Left cardiac atrium (tissue), 4 donors: Measurements from ENCODE around the gene TUBB1. TPM values are rescaled to one million over a fixed set of nuclear protein-coding genes. Genes with fewer than 3 reads are reported as not detected.
A peak's percentile ranks its signal among the peaks of the same experiment; 100 is the strongest.
"Not testable (repeated sequence)": the region's sequence is repeated elsewhere in the genome, so short reads cannot be mapped to it uniquely, and the experiment has no call there.

Experiments used
- ATAC-seq, 2 donors: fragments of 200-7000 bp; cut with Tn5 transposase; one replicate each; pipeline ENCODE4 v1.9.1; 2020; ENCODE audit warnings: mild to moderate bottlenecking in 2 of 2, moderate library complexity in 2 of 2
- DNase-seq: peaks from one replicate; pipeline ENCODE4 v3.0.0-alpha.2; 2020
- intact Hi-C, 2 donors: fragments of 100-400 bp; cut with DNase I; formaldehyde crosslinking; loops; one replicate each; pipeline versions ENCODE4 v1.14.1 to v1.15.1; 2022 to 2023
- long read RNA-seq: library from polyadenylated mRNA; unstranded; transcript quantifications from one replicate; pipeline ENCODE4 v2.0.0, GENCODE V29; 2021
- total RNA-seq, 2 donors: library from RNA; stranded (reverse); fragmentation: NEBNext Ultra II Directional; extraction: Animal tissue kit (Norgen Biotek cat#: 25700); gene quantifications; one replicate each; pipeline ENCODE4 v1.2.1, GENCODE V29; 2021
- donor health status: DM: no; HTN: yes; CAD: no.
- donor health status: DM: no; HTN: yes; CAD: no; lungs with severe emphysema.
- donor health status: DM: yes; HTN: yes; CAD: no.
- donor health status: Dilated cardiomyopathy.

TUBB1 gene
- total RNA-seq = under 1 TPM; 0.15 to 0.37 TPM
- long read RNA-seq, partial matches to known transcripts = 0 of 1 reads
- long read RNA-seq, other reads (novel, unspliced or antisense) = 1 of 1 reads

- ATAC-seq (no peak), DNase-seq (no peak)
- intact Hi-C loops = no loop called here
Measured at GRCh38 chr20:59019217-59019616, at the start of gene TUBB1. Gene TUBB1 (plus strand): TSS chr20:59019429. CDS start chr20:59019523, 94 bp downstream.

DNA sequence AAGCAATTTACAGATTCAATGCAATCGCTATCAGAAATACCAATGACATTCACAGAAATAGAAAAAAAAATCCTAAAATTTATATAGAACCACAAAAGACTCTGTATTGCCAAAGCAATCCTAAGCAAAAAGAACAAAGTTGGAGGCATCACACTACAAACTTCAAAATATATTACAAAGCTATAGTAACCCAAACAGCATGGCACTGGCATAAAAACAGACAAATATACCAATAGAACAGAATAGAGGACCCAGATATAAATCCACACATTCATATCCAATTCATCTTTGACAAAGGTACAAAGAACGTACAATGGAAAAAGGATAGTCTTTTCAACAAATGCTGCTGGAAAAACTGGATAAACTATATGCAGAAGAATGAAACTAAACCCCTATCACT, 49.8 kb upstream of the TUBB1 start:
- no peak for DNase-seq
- intact Hi-C loops = no loop called here
- no peak for ATAC-seq

GRCh38 chr20:58970146-58970545, 49.1 kb upstream of the TUBB1 start:
- intact Hi-C loops = no loop called here
- ATAC-seq = no peak

DNA sequence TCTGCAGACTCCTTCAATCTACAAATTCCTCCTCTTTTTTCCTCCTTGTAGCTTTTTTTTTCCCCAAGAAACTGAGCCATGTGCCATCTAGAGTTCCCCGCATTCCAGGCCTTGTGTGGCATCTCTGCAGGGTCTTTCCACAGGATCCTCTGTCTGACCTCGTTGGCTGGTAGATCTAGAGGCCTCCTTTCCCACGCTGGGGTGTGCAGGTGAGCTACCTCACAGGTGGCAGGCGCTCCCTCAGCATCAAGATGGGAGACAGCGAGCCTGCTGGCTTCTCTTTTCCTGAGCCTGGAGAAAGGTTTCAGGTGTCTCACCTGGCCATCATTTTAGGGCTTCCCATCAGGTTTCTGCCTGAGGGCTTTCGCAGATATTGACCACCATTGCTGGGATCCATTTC, 47.8 kb upstream of the TUBB1 start:
- intact Hi-C loops = no loop called here
- no peak for ATAC-seq
- DNase-seq = no peak

More at GRCh38 chr20:58970146-58970545, 49.1 kb upstream of the TUBB1 start:
- DNase-seq = no peak

DNA sequence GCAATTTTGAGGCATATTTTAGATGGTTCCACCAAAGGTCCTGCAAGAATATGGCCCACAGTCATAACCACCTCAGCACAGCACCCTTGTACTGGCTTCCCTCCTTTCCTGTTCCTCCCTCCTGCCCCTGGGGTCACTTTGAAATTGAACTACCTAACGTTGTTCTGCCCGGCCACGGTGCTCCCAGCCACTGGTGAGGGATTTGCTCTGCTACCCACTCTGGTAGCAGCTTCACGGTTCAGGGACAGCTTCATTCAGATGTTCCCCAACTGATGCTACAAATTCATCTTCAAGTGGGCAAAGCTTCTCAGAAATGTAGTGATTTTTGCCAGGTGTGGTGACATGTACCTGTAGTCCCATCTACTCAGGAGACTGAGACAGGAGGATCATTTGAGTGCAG, 46.0 kb upstream of the TUBB1 start:
- no peak for ATAC-seq
- intact Hi-C loops = no loop called here
- DNase-seq = no peak

GRCh38 chr20:58973866-58974265, 45.4 kb upstream of the TUBB1 start:
- intact Hi-C loops = no loop called here
- DNase-seq (no peak), ATAC-seq (no peak)

DNA sequence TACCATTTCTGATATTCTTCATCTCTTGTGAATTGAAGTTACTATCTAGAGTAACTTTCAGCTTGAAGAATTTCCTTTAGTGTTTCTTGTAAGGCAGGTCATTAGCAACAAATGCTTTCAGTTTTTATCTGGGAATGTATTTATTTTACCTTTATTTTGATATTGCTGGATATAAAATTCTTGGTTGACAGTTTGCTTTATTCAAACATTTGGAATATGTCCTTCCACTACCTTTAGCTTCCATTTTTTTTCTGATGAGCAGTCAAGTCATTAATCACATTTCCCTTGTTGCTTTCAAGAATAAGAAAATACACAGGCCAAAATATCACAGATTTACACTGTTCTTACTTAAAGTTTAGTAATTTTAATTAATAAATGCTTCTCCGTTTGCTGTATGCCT, 43.9 kb upstream of the TUBB1 start:
- ATAC-seq = no peak
- intact Hi-C loops = no loop called here
- DNase-seq = no peak

- intact Hi-C loops = no loop called here
- ATAC-seq (no peak), DNase-seq (no peak)
Measured at GRCh38 chr20:58976061-58976730, 43.0 kb upstream of the TUBB1 start.

DNA sequence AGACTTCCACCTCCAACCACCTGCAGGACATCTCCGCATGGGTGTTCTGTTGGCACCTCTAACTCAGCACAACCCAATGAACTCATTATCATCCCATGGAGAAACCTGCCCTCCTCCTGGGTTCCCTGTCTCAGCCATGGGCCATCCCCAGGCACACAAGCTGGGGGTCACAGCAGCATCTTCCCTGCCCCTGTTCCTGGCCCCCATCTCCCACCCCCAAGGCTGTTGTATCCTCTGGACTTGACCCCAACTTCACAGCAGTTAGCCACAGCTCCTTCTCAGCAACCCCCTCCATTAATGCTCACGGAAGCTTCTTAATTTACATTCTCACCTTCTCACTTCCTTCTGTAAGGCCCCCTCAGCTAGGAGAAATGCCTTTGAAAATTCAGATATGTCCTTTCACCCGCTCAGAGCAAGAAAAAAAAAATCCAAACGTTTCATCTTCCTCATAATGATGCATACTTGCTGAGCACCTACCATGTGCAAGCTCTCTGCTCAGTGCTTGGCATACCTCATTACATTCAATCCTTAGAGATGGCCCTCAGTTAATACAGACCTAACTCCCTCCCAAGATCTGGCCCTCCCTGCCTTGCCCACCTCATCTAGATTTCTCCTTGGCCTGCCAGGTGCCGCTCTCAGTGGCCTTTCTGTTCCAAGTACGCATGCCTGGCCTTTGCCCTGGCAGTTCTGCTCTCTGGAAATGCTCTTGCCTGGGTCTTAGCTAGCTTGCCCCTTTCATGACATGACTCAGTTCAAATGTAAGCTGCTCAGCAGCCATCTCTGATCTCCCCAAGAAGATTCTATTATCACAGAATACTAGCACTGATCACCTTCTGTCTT, 40.7 kb upstream of the TUBB1 start:
- DNase-seq = no peak
- ATAC-seq = no peak
- intact Hi-C loops = no loop called here

DNA sequence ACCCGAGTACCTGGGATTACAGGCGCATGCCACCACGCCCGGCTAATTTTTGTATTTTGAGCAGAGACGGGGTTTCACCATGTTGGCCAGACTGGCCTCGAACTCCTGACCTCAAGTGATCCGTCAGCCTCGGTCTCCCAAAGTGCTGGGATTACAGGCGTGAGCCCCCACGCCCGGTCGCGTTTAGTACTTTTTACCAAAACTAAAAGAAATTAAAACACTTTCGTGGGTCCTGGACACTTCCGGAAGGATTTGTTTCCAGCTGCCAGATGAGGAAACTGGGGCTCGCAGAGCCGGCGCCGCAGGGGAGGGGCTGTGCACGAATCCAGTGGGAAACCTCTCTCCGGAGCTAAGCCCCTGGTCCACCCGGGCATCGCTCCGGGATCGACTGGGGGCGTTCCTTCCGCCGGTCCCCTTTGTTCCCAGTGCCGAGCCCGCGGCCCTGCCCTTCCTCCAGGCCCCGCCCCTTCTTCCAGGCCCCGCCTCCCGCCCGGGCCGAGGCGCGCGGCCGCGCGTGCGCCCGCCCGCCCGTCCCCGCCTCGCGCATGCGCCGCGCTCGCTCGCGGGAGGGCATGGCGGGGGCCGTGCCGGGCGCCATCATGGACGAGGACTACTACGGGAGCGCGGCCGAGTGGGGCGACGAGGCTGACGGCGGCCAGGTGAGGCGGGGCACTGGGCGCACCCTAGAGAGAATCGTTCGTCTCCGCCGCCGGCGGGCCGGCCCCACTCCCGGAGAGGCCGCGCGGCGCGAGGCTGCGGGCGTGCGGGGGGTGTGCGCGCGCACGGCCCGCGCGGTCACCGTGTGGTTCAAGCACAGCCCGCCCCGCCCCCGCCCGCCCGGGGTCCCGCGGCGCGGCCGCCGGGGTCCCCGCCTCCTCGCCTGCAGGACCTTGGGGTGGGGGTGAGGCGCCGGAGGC, 38.3 kb upstream of the TUBB1 start, which contains the start of gene NELFCD:
Gene NELFCD, plus strand, starts transcription at position 546 of the 917 bp plus-strand sequence. Its CDS starts 54 bp downstream, at position 600.
- intact Hi-C loops = loop anchor here in 1 of 2 donors (10.0 kb wide), 1 partner anchor 86 kb away; no protein-coding TSS in a partner anchor
- DNase-seq (peak; percentile 86), ATAC-seq (peak; percentile 93 to 96)

DNA sequence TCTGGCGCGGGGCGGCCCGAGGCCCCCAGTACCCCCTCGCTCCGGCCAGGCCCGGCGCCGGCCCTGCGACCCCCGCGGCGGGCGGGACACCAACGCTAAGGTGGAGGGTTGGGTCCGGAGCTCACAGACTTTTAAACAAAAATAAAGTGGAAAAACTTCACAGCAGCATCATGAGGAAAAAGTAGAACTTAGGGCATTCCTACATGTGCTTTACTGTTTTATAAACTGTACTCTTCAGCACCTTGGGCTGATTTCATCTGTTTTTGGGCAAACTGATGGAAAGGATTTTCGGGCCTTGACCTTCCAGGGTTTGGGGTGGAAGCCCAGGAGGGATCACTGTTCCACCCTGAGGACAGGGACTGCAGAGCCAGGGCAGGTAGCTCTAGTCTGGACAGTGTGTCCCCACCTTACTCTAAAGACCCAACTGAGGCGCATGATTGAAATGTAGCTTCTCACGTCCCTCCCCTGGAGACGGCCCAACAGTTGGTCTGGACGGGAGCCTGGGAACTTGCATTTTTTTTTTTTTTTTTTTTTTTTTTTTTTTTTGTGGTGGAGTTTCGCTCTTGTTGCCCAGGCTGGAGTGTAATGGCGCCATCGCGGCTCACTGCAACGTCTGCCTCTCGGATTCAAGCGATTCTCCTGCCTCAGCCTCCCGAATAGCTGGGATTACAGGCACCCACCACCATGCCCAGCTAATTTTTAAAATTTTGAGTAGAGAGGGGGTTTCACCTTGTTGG, 37.4 kb upstream of the TUBB1 start:
- intact Hi-C loops = loop anchor here in 1 of 2 donors (10.0 kb wide), 1 partner anchor 87 kb away; no protein-coding TSS in a partner anchor
- ATAC-seq = peak in 1 of 2 donors; percentile 20
- DNase-seq = no peak

DNA sequence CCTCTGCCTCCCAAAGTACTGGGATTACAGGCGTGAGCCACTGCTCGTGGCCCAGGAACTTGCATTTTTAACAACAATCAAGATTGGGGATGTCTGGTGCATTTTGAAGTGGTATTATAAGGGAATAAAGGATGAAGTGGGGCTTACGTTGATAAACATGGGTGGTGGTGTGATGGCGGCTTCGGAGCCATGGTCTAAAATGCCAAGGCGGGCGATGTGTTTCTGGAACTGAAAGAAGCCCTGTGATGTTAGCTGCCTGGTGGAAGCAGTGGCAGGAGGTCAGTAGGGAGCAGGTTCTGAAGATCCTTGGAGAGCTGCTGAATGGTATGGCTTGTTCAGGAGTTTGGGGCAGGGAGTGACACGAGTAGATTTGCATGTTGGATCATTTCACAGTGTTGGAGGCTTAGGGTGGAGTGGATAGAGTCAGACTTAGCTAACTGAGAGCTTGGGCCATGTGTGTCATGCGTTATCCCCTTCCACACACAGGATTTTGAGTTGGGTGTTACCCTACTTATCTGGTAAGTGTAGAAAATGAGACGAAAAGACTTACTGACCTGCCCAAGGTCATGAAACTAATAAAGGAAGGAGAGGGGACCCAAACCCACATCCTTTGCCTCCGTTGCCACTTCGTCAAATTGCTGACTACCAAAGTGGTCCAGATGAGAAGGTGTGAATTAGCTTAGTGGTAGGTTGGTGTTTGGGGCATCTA, 36.7 kb upstream of the TUBB1 start:
- DNase-seq (no peak), ATAC-seq (no peak)
- intact Hi-C loops = loop anchor here in 1 of 2 donors (10.0 kb wide), 1 partner anchor 88 kb away; no protein-coding TSS in a partner anchor

- ATAC-seq, DNase-seq: not testable (repeated sequence)
- intact Hi-C loops = loop anchor here in 1 of 2 donors (10.0 kb wide), 1 partner anchor 88 kb away; no protein-coding TSS in a partner anchor
Measured at GRCh38 chr20:58983115-58983468, 36.1 kb upstream of the TUBB1 start.

DNA sequence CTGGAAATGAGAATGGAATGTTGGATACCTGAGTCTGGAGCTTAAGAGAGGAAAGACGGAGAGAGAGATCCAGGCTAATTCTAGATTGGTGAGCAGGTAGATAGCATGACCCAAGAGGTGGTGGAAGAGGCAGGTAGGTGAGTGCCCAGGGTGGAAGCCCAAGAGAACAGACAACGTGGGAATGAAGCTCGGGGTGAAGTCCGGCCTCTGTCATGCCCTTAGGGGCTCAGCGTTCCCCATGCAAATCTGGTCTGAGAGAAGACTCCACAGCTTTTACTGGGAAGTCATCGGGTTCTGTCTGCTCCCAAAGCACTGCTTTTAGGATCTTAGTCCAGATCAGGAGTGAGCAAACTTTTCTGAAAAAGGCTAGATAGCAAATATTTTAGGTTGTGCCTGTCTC, 34.5 kb upstream of the TUBB1 start:
- ATAC-seq (no peak), DNase-seq (no peak)
- intact Hi-C loops = loop anchor here (5.0 to 10.0 kb wide), 2 partner anchors 87 to 90 kb away; no protein-coding TSS in a partner anchor

GRCh38 chr20:58985656-58986055, 33.6 kb upstream of the TUBB1 start:
- intact Hi-C loops = loop anchor here (2.0 to 10.0 kb wide), 3 partner anchors 45 to 91 kb away; no protein-coding TSS in a partner anchor
- DNase-seq = no peak

DNA sequence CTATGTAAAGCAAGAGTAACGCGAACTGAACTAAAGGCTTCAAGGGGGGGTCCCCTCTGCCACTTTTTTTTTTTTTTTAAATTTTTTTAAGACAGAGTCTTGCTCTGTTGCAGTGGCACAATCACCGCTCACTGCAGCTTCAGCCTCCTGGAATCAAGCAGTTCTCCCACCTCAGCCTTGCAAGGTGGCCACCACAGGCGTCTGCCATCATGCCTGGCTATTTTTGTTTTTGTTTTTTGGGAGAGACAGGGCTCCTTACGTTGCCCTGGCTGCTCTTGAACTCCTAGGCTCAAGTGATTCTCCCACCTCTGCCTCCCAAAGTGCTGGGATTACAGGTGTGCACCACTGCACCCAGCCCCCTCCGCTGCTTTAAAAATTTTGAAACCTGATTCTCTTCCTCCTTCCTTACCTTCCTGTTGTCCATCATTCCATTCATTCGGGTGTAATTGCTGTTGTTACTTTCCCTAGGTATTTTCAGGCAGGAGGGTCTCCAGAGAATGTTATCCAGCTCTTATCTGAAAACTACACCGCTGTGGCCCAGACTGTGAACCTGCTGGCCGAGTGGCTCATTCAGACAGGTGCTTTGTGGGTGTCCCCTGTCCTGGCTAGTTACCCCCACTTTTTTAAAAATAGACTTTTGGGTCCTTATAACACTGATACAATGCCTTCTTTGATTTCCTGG, 32.8 kb upstream of the TUBB1 start:
- DNase-seq (no peak), ATAC-seq (no peak)
- intact Hi-C loops = loop anchor here (2.0 to 10.0 kb wide), 3 partner anchors 44 to 92 kb away; no protein-coding TSS in a partner anchor

More at GRCh38 chr20:58985656-58986055, 33.6 kb upstream of the TUBB1 start:
- no peak for ATAC-seq
